HUDEP-2 (cell line): ENCODE results near the gene FOXF2.

Experiments used
- DNase-seq, 76 experiments: peaks; one replicate each; lab custom pipeline; 2025; ENCODE audit not compliant: unreplicated experiment in 76 of 76; lab: John Stamatoyannopoulos, UW

Gene FOXF2

DNA sequence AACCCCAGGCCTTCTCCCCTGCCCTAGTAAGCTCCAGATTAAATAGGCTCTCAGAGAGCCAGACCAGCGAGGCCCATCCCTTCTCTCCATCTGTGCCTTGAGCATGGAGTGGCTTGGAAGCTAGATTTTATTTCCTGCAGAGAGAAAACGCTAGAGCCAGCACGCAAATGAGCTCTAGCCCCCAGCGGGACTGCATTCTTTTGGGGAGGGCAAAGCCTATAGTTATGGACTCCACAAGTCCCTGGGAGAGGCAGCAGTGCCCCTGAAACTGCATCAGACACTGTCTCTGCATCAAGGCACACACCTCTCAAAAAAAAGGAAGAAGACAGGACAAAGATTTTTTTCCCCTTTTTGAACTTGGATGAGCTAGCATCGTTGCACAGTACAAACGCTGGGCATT lies 15.8 kb downstream of the FOXF2 start:
- no peak for DNase-seq

DNA sequence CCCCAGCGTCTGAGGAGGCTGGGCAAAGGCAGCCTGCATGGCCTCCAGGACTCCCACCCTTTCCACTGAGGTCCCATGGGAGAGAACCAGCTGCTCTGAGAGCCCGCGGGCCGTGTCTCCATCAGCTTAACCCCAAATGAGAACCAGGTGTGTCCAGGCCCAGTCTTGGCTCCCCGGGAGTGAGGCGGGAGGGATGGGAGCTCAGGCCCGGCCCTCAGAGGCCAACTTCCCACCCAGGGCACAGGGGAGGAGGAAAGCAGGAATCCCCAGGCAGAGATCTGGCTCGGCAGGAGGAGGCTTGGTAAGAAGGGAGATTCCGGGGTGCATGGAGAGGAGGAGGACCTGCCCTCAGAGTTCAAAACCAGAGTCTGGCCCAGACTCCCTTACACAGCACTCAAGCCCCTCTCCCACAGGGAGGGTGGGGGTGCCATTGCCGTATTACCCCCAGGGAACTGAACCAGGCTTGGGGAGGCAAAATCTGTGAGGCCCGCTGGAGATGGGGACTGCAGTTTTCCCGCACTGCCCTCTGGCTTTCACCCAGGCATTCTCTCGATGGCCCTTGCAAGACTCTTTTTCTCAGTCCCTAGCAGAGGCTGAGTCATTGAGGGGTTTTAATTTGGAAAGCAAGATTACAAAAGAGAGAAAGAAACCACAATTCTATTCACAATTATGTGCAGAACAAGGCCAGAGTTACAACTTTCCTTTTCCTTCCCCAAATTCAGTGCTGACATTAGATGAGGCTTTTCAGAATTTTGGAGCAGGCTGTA lies 17.1 kb downstream of the FOXF2 start:
- no peak for DNase-seq

DNA sequence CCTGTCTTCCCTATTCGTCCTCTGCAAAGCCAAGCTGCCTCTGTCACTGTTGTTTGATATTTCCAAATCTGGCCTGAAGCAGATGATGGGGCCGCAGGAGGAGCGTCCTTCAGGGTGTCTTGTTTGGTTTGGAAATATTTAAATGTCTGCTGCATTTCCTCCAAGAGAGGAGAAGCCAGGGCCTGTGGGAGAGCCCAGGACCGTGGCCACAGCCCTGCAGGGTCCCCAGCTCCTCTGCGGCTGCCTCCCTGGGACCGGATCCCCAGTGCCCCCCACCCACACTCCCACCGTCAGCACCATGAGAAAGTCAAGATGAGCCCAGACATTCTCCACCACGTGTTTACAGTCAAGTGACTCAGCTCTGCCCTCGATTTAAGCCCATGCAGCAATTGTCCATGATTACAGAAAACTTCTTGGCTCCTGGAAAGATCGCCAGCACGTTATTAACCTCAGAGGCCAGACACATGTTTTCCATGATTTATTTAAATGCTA lies 18.2 kb downstream of the FOXF2 start:
- no peak for DNase-seq

DNA sequence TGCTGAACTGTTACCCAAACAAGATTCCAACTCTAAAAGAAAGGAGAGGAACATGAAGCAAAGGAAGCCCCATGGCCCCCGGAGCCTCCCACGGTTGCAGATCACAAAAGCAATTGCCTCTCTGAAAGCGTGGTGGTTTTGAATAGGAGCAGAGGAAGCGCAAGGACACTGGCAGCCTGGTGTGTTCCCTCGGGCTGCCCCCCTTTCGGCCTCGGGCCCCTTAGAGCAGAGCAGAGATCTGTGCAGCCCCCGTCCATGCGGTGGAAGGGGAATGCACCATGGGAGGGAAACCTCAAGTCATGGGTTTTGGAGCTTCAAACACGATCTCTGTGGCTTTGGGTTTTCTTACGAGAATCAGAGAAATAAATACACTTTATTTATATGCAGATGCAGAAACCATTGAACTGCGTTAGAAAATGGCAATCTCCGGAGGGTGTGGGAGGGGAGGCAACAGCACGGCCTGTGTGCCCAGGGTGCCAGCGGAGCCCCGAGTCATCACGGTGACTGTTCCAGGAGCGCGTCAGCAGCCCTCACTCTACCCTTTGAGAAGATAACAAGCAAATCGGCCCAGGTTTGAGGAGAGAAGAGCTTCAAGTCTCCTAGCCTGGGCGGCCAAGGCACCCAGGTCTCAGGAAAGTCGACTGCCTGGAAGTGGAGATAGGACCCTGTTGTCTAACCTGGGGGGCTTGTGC lies 20.5 kb downstream of the FOXF2 start:
- no peak for DNase-seq

DNA sequence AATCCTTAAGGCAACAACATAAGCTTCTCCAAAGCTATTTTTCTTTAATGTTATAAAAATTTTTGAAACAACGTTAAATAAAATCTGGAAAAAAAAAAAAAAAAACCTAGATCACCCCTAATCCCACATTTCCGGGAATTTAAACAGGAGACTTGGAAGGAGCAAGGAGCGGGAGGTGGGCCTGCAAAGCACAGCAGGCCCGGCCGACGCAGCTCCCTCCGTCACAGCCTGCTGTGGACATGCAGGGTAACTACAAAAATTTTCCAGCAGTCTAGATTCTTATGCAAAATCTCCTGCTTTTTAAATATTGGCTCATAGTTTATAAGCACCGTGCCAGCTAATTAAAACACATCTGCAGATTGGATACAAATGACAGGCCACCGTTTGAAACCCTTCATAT lies 23.5 kb downstream of the FOXF2 start:
- no peak for DNase-seq

DNA sequence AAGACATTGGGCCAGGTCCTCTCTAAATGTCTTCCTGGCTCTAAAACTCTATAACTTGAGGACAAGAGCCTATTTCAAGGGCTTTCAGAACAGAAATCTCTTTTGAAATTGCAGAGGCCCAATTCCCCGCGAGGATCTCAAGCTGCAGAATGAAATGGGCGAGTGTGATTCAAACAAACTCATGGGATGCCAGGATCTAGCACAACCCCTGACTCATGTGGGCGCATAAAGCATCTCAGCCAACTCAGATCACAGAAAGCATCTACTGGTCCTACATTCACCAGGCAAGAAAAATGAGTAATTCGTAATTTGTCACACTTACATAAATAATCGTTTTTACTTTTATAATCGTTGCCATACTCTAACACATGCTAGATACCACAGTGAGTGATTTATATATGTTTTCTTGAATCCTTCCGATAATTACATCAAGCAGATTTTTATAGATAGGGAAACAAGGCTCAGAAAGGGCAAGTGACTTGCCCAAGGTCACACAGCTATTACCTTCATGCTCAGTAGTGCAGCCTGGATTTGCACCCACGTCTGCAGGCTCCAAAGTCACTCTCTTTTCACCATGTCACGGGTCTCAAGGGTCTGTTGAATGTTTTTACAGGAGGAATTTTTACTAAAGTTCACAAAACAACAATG lies 26.2 kb downstream of the FOXF2 start:
- no peak for DNase-seq

DNA sequence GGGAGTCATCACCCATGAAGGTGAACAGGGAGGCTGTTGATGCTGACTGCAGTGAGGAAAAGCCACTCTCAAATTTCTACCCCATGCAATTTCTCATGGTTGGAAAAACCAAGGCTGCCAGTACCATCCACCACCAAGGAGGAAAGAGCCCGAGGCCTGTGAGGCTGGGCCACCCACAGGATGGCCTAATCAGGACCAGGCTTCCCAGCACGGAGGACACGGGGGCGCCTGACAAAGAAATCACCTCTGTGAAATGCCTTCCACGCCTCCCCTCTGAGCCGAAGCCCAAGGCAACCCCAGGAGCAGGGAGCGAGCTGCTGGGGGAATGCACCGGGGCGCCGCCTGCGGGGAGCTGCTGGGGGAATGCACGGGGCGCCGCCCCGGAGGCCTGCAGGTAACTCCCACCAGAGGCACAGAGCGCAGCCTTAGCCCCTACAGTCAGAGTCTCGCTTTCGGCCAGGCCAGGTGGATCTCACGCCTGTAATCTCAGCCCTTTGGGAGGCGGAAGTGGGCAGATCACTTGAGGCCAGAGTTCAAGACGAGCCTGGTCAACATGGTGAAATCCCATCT lies 26.9 kb downstream of the FOXF2 start:
- DNase-seq: no peak

DNA sequence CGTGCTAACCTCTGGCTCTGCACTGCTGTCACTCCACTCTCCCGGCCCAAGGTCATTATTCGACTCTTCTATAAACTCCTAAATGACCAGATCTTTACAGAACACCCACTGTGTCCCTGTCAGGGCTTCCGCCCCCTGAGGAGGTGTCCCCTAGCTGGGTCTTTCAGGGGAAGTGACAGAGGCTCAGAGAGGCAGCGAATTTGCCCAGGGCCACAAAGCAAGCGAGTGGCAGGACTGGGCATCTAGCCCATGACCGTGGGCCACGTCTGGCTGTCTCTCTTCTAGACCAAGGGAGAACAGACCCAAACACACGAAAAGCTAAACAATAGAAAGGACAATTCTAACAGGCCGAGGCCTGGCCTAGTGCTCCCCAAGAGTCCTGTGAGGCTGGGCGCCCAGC lies 27.4 kb downstream of the FOXF2 start:
- DNase-seq: no peak

DNA sequence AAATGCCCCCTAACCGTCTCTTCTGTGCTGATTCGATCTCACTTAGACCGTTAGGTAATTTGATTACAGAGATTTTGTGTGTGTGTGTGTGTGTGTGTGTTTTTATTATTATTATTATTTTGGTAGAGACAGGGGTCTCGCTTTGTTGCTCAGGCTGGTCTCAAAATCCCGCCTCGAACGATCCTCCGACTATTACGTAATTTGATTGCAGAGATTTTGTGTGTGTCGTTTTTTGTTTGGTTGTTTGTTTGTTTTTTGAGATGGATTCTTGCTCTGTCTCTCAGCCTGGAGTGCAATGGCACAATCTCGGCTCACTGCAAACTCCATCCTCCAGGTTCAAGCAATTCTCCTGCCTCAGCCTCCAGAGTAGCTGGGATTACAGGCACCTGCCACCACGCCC lies 28.3 kb downstream of the FOXF2 start:
- DNase-seq: no peak

DNA sequence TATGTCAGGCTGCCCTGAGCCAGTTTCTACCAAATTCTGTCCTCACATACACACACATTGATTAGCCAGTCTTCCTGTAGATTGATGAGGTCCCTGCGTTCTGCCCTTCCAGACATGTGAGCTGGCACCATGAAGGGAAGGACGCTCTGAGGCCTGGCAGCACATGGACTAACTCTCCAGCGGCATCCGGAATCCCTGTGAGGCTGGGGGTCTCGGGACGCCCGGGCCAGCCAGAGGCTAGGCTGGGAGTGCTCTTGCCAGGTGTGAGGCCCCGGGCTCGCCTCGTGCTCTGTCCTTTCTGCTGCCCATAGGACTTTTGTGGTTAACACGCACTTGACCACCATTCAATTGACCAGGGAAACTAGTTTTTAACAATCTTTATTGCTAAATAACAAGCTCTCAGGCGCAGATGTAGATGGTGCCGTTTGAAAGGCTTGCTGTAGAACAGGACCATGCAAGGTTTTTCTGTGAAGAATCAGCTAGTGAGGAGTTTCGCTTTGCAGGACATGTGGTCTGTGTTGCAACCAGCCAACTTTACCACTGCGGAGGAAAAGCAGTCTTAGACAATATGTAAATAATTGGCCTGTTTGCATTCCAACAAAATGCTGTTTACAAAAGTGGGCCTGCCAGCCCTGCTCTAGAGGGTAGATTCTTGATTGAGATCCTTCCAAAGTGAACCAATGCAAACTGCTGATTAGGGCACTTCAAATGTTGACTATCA lies 29.3 kb downstream of the FOXF2 start:
- DNase-seq: no peak

DNA sequence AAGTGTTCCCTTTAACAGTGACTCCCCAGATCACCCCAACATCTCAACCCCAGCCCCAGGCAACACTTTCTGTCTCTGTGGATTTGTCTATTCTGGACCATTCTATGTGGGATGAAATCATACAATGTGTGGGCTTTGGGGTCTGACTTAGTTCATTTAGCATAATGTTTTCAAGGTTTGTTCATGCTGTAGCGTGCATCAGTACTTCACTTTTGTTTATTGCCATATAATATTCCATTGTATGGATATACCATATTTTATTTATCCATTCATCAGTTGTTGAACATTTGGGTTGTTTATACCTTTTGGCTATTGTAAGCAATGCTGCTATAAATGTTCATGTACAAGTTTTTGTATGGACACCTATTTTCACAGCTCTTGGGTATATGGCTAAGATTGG lies 31.0 kb downstream of the FOXF2 start:
- DNase-seq: no peak

DNA sequence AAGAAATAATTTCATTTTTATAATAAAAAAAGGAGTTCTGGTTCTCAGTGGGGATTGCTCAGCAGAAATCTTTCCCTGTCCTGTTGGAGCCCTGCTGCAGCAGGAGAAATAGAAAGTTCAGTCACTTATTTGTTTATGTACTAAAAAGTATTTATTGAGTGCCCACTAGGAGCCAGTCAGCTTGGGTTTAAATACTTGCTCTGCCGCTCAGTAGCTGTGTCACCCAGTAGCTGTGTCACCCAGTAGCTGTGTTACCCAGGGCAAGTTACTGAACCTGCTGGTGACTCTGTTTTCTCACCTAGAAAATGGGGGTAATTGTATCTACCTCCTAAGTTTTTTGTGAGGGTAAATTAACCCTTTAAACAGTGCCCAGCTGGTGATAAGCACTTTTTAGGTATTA lies 32.9 kb downstream of the FOXF2 start:
- no peak for DNase-seq

DNA sequence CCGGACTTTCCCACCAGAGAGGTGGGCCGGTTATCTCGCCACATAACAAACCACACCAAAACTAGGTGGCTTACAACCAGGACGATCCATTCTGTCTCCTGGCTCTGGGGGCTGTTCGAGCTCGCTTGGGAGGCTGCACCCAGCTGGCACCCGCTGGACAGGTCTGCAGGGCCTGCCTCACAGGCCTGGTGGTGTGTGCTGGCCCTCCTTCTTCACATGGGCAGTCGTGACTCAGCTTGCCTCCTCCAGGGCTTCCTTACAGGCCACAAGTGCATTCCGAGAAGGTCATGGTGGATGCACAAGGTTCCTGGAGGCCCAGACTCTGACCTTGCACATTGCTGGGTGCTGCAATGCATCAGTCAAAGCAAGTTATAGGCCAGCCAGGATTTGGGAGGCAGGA lies 34.2 kb downstream of the FOXF2 start:
- DNase-seq: no peak

DNA sequence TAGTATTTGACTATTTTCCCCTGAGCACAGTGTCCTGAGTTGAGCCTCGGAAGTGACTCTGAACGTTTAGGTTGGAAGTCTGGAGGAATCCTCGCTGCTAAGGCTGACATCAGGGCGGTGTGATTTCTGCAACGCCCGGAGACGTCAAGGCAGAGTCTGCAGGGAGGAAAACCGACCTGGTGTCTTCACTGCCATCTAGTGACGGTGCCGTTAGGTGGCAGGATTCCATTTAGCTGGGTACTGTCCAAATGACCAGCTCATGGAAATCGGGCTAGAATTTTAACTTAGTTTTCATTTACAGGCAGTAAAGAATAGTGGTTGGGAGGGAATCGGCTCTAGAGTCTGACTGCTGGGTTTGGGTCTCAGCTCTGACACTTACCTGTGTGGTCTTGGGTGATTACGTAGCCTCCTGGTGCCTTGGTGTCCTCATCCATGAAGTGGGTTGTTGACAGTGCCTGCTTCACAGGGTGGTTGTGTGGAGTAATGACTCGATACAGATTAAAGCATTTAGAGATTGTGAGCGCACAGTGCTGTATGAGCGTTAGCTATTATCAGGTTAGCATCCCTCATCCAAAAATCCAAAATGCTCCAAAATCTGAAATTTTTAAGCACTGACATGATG lies 35.0 kb downstream of the FOXF2 start:
- peak in 33 of 76 experiments; percentile 1 to 59 (median 22) for DNase-seq

DNA sequence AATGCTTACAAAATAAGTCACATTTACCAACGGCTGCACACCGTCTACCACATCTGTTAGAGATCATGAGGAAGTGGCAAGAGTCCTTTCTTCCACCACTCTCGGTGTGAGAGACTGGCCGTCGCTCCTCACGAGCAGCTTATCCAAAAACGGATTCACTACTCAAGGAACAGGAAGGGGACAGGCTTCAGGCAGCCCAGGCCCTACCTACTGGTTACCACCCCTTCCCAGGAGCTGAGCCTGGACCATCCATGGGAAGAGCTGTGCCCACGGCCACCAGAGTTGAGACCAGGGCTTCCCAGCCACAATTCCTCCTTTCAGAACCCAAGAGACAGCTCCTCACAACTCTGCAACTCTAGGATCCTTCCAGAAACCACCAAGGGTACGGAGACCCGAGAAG lies 37.0 kb downstream of the FOXF2 start:
- no peak for DNase-seq

DNA sequence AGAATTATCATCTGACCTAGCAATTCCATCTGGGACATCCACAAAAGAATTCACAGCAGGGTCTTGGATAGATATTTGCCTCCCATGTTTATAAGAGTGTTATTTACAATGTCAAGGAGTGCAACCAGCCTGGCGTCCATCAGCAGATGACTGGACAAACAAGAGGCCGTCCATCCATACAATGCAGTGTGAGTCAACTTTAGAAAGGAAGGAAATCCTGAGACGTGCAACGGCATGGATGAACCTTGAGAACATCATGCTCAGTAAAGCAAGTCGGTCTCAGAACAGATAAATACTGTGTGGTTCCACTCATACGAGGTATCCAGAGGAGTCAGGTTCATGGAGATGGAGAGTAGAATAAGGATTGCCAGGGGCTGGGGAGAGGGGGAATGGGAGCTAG lies 46.4 kb downstream of the FOXF2 start:
- DNase-seq: no peak

DNA sequence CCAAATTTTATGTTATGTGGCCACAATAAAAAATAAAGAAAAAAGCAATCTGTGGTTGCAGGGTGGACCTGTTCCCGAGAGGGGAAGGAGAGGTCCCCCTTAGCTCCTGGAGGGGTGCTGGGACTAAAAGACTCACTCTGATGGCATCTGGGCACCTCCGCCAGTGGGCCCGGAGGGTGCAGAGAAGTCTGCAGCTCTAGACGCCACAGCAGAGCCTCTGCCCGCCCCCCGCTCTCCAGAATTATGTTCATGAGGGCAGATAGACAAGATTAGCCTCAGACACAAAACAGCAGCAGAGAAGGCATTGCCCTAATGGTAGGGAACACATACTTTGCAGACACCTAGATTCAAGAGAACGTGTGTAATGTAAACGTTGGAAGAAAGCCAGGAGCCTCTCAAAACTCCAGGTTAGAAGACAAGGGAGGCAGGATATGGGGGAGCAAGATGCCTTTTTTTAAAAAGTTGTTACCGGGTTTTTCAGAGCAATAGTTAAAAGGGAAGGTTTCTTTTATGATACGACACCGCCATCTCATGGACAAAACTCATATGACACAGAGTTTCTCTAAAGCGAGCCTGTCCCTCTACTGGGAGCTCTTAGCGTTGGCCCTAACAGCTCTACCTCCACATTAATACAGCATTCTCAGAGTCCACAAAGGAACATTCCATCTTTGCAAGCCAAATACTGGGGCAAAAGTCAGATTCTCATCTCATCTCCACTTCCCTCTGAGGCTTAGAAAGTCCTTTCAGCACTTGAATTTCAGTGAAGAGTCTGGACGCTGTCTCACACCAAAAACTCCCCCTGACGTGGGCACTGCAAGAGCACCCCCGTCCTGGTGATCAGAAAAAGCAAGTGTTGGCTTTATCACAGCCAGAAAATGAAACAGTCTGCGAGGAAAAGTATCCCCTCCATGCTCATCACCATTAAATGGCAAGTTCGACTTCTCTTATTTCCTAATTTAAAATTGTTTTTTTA lies 47.2 kb downstream of the FOXF2 start:
- DNase-seq: peak in 33 of 76 experiments; percentile 4 to 70 (median 32)

DNA sequence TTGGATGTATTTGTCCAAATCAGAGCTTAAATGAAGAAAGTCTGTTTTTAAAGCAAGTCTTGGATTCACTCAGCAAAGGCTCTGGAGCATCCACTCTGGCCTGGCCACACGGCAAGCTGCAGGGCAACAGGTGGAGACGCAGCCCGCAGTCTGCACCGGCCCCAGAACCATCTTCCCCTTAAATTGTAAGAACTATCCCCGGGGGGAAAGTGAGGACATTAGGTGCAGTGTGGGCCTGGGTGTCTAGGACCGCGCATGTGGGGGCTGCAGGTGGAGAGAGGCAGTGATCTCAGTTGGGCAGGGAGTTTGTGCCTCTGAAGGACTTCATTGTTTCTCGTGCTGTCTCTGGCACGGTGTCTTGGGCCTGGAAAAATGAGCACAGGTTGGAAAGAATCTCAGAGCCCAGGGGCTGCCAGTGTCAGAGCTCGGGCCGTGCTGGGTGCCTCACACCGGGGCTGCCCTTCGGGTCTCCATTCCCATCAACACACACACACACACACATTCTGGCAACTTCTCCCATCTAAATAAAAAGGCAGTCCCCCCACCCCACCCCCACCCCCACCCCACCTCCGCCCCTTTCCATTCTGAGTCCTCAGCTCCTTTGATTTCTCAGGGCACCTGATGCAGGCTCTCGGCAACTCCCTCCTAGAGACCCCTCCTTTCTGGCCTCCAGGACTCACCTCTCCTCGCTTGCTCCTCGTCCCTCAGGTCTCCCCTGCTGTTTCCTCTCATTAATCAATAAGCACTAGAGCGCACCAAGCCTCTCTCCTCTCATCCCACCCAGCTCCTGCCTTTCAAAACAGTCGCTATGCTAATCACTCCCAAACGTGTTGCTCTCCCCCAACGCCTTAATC lies 48.4 kb downstream of the FOXF2 start:
- no peak for DNase-seq
